HG03457 (cell line): ENCODE data around the gene TMC3.

Source experiments
- ATAC-seq: cut with Tn5 transposase; IDR thresholded peaks from one replicate; pipeline ENCODE4 v1.9.1; 2021; ENCODE audit warnings: moderate number of reproducible peaks; ENCODE audit not compliant: unreplicated experiment

Gene TMC3

DNA sequence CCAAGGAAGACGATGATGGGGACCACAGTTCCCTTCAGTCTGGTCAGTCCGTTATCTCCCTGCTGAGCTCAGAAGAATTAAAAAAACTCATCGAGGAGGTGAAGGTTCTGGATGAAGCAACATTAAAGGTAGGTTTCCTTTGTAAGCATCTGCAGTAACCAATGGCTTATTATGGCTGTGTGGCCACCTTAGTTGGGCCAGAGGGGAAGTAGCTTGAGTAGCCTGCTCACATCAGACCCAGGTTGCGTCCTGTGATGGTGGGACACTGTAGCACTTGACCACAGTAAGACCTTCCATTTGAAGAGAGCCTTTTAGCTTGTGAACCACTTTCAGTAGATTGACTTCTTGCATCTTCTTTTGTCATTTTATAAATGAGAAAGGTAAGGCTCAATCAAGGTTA lies 72.6 kb downstream of the TMC3 start:
- no peak for ATAC-seq

DNA sequence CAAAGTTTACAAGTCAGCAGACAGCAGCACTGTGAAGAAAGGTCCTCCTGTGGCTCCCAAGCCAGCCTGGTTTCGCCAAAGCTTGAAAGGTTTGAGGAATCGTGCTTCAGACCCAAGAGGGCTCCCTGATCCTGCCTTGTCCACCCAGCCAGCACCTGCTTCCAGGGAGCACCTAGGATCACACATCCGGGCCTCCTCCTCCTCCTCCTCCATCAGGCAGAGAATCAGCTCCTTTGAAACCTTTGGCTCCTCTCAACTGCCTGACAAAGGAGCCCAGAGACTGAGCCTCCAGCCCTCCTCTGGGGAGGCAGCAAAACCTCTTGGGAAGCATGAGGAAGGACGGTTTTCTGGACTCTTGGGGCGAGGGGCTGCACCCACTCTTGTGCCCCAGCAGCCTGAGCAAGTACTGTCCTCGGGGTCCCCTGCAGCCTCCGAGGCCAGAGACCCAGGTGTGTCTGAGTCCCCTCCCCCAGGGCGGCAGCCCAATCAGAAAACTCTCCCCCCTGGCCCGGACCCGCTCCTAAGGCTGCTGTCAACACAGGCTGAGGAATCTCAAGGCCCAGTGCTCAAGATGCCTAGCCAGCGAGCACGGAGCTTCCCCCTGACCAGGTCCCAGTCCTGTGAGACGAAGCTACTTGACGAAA lies 74.3 kb downstream of the TMC3 start:
- ATAC-seq, result no peak

DNA sequence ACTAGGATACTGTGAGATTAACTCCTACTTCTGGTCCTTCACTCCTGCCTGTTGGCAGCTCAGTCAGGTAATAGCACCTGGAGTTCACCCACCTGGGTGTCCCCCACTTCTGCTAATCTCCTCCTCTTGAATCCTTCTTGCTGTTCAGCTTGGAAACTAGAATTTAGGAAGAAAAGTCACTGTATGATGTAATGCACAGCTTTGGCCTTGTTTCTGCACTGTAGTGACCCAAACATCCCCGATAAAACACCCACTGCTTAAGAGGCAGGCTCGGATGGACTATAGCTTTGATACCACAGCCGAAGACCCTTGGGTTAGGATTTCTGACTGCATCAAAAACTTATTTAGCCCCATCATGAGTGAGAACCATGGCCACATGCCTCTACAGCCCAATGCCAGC lies 74.9 kb downstream of the TMC3 start:
- ATAC-seq, result no peak

DNA sequence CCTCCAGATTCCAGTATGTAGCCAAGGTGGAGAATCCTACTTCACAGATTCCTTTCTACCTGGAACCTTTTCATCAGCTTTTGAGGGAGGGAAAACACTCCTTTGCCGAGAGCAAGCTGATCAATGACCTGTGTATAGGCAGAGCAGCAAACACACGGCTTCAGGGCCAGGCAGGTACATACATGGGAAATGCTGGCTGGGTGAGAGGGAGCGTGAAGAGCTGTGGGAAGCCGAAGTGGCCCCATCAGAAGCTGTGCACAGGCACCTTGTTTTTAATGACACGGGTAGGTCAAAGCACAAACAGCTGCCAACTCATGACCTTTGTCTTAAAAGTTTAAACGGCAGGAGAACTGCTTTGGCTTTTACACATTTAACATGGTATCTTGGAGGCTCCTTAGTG lies 75.4 kb downstream of the TMC3 start:
- no peak for ATAC-seq

DNA sequence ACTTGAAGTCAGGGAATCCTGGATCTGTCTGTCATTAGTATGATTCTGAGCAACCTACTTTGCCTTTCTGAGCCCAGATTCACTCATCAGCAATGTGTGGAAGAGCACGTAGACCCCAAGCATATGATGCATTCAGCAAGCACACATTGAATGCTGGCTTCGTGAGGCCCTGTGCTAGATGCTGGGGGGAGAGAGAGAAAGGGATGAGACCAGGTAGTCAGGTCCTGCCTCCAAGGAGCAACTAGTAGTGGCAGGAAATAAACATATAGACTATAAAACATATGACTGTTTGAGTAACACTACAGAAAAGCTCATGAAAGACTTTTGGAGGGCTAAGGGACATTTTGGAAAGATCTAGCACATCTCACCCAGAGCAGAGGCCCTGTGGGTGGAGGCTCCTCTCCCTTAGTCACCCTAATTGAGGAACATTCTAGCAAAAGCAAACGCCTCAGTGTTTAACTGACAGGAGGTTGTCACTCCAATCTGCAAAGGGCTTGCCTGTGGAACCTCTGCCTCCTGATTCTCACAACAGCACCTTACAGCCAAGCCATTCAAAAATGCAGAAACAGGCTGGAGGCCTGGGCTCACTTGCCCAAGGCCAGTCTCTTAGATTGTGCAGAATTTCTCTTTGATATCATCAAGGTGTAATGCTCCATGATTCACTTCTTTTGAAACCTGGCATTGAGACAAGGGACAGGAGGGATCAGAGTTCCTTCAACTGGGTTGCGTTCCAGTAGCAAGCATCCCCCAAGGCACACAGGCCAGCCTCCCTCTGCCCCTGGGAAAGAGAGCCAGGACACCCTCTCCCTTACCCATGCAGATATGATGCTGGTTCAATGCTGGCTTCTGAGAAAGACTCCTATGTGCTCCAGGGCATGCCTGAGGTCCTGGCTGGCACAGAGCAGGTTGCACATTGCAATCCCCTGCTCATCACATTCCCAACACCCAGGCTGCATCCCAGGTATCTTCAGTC lies 76.1 kb downstream of the TMC3 start:
- no peak for ATAC-seq

DNA sequence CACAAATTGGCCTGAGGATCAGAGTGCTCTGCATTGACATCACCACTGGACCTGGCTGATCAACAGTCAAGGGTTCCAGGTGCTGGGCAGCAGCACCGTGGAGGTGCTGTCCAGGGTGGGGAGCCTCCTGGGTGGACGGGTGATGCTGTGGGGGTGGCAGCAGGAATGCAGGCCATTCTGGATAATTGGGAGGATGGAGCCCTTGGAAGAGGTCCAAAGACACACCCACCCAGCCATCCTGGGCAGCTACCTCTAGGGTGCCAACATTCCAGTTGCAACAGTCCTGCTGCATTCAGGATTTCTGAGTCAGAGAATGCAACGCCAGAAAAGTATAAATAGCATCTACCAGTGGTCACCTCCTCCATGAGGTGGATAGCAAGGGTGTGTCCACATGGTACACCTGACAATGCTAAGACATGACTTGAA lies 76.9 kb downstream of the TMC3 start:
- ATAC-seq, result no peak

DNA sequence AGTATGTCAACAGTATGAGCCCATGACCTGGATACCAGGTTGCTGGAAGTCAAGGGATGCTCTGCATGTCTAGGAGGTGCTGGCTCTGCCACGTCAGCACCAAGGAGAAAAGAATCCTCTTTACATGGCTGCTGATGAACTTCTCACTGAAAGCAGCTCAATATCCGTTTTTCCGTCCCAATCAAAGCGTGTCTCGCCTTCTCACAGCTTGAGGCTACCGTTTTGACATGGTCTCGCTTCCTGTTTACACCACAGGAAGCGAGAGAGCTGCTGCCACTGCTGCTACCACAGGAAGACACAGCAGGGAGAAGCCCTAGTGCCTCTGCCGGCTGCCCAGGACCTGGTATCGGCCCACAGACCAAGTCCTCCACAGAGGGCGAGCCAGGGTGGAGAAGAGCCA lies 77.3 kb downstream of the TMC3 start:
- peak; percentile 33 for ATAC-seq

DNA sequence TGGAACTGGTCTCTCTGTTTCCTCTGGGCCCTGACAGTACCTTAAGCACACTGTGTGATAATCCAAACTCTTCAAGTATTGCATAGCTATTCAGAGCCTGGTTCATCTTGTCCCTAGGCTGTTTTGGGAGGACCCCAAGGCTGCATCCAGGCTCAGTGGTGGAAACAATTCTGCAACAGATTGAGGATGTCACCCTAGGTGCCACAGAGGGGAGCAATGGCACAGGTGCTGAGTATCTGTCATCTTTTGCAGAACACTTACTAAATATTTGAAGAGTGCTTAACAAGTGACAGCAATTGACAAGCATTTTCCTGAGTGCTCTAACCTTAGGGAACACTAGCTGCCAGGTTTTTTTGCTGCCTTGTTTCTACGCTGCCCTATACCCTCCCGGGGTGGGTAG lies 77.8 kb downstream of the TMC3 start:
- ATAC-seq, result no peak

DNA sequence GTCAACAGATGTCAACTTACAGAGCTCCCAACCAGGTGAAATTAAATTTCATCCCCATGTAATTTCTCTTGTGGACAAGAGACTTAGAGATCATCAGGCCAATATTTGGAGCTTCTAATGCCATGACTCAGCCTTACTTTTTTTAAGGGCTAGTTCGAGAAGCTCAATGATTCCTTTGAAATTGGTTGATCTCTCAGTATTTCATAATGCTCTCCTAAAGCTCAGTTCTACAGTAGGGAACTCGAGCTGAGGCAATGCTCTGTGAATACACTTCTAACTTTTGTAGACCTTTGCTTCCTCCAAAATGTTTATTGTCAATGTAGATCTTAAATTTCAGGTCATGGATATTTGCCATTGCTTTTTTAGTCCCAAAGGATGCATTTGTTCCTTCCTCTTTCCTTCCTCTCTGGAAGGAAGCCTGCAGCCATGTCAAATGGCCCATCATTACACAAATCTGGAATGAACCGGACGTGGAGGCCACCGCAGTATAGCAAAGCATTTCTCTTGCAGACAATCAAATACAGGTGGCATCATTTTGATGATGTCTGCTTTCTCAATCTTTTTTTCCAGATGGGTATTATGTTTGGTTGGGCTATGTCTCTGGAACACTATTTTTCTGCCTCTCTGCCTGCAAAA lies 78.4 kb downstream of the TMC3 start:
- ATAC-seq, result no peak

DNA sequence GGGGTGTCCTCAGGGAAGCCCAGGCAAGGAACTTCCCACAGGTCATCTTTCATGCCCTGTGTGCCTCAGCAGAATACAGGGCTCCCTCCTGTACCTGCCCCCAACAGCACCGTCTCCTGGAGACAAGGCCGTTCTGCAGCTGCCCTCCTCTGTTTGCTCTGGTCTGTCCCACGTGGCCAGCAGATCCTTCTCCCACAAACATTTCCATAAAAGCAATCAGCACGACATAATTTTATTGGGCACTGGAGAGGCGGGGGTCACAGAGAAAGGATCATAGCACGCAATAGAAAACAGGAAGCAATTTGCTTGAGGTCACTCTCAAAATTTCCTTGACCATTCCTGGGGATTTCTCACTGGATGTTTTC lies 79.5 kb downstream of the TMC3 start:
- ATAC-seq, result no peak

DNA sequence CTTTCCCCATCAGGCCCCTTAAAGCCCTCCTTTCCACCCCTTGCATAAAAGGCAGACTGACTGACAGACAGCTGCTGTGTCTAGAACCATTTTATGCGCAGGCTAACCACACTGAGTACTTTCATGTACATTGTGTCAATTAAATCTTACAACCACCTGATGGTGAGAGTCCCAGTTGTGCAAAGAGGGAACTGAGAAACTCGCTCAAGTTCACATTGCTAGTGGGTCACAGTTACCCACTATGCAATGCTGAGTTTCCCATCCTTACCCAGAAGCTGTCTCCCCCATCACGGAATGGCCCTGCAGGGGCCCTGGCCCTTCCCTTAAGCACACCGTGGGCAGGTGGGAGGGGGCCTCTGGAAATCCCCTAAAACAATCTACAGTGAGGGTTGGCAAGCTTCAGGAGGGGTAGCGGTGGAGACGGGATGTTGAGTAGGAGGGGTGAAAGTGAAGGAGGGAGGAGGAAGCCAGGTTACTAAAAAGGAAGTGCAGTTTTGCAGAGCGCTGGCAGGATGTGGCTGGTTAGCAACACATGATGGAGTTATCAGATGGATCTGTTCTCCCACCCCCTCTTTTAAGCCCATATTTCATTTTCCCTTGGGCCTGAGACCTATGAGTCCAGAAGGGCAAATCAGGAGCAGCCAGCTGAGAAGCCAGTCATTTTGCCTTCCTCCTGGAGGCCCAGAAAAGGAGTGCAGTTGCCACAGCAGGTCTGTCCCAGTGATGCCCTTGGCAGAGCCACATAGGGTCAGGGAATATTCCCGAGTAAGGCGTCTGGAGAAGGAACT lies 80.1 kb downstream of the TMC3 start:
- ATAC-seq, result peak; percentile 65

DNA sequence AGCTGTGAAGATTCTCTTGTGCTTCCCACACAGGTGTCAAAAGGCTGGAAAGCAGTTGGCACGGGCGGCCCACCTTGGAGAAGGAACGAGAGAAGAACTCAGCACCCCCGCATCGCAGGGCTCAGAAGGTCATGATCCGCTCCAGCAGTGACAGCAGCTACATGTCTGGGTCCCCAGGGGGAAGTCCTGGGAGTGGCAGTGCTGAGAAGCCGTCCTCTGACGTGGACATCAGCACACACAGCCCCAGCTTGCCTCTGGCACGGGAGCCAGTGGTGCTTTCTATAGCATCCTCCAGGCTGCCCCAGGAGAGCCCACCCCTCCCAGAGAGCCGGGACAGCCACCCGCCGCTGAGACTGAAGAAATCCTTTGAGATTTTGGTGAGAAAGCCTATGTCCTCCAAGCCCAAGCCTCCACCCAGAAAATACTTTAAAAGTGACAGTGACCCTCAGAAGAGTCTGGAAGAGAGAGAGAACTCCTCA lies 81.5 kb downstream of the TMC3 start:
- ATAC-seq, result no peak

DNA sequence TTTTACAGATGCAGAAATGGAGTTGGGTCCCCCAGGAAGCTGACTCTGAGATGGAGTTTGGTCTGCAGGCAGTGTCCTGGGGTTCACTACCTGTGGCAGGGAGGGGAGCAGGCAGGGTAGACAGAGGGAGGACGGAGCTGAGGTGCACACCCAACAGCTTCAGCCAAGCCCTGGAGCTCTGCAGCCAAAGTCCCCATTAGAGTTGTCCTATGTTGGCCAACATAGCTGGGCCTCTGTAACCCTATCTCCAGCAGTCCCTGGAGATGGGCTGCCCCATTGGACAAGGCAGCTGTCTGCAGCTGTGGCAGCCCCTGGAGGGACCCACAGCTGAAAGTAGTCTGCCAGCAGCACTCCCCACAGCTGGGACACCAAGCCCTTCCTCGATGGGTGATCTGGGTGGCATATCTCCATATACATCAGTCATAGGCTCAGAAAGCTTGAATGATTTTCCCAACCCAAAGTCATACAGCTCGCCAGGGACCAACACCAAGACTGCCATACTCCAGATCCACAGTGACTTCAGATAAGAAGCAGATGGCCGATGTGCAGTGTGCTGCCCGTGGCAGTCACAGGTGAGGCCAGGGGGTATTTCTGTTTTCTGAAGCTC lies 82.0 kb downstream of the TMC3 start:
- no peak for ATAC-seq

DNA sequence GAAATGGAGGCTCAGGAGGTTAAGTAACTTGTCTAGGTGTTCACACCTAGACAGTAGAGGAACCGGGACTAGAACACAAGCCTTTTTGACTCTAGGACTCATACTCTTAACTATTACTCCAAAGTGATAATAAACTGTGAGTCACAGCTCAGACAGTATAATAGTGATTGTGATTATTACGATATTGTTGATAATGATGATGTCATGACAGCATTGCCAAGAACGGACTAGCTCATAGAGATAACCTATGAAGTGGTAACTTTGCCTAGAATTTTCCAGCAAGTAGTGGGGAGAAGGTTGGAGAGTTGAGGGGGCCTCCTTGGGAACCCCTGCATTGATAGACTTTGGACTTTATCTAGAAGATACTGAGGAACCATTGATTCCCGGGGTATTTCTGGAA lies 84.1 kb downstream of the TMC3 start:
- ATAC-seq, result no peak

DNA sequence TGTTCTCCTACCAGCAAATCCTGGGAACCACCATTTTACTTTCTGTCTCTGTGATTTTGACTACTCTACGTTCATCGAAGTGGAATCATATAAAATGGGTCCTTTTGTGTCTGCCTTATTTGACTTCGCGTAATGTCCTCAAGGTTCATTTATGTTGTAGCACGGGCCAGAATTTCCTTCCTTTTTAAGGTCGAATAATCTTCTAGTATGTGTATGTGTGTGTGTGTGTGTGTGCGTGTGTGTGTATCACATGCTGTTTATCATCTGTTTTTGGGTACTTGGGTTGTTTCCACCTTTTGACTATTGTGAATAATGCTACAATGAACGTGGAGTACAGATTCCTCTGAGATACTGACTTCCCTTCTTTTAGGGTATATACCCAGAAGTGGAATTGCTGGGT lies 85.4 kb downstream of the TMC3 start:
- ATAC-seq, result no peak

DNA sequence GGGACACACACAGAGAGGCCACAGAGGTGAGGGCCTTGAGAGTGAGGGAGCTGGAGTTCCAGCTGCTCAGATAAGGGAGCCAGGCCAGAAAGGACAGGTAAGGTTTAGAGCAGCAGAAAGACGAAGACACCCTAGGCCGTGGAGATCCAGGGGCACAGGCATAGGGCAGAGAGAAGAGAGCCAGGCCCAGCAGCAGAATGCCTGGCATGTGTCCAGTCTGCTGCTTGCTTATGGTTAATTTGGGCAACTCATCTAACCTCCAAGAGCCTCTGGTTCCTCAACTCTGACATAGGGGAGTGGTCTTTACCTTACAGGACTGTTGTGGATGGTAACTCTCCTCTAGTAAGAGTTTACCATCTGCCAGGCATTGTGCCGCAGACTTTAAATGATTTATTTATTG lies 86.0 kb downstream of the TMC3 start:
- no peak for ATAC-seq

DNA sequence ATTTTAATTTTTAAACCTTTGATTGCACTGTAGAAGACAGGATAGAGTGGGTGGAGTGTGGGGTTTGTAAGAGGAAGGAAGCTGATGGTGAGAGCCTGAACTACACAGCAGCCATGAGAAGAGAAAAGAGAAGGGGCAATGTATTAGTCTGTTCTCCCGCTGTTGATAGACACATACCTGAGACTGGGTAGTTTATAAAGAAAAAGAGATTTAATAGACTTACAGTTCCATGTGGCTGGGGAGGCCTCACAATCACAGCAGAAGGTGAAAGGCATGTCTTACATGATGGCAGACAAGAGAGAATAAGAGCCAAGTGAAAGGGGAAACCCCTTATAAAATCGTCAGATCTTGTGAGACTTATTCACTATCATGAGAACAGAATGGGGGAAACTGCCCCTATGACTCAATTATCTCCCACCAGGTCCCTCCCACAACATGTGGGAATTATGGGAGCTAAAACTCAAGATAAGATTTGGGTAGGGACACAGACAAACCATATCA lies 87.3 kb downstream of the TMC3 start:
- ATAC-seq, result no peak

DNA sequence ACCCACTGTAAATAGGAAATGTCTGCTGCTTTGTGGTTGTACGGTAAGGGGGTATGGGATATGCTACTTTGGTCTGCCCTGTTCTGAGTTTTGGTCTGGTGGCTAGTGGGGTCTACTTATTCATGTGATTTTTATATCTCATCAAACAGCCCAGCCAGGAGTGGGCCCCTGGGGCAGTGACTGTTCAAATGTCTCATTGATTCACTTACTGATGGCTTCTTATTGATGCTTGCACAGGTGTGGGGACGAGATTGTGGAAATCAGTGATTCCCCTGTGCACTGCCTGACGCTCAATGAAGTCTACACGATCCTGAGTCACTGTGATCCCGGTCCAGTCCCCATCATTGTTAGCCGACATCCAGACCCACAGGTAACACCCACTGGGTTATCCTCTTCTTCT lies 88.6 kb downstream of the TMC3 start:
- ATAC-seq, result no peak

DNA sequence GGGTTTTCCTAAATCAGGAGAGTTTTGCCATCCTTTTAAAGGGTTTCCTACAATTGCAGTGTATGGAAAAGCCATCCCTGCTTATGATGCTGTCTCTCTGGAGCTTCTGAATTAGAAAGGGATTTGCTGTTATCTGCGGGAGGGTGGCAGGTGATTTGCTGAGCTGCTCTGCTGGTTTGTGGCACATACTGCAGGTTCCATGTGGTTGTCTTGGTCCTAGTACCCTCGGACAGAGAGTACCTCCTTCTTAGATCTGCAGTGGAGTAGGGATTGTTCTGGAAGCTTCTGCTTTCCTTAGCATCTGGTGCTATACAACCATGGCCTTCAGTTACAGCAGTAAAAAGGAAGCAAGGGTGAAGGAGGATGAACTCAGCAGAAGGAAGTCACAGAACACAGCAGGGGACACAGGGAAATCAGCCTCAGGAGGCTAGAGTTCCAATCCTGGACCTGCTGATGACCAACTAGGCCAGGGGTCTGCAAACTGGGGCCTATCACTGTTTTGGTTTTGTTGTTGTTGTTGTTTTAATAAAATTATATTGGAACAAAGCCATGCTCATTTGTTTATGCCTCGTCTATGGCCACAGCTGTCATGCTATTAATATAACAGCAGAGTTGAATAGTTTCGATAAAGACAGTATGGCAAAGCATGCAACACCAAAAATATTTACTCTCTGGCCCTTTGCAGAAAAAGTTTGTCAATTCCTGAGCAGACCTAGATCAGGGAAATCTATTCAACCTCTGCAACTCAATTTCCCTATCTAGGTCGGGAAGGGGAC lies 89.6 kb downstream of the TMC3 start:
- ATAC-seq, result no peak

DNA sequence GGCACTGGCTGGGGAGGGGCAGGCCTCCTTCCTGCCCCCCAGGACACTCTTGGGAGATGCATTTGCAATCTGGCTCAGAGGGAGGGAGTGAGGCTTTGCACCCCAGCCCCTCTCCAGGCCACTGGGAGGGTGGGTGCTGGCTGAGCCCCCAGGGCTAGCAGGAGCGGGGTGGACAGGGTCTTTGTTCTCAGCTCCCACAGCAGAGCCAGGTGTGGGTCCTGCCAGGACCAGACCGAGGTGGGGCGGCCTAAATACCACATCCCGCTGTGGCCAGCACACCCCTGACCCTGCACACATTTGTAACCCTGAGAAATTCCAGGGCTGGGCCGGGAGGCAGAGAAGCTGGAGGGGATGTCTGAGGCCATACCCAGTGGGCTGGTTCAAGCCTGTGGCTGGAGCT lies 91.1 kb downstream of the TMC3 start:
- ATAC-seq, result no peak
